GM23338 (cell line): ENCODE measurements around the gene PPP1R16B. TPM values are rescaled to one million over a fixed set of nuclear protein-coding genes. Genes with fewer than 3 reads are reported as not detected.

Source experiments
- ATAC-seq: fragments of 200-7000 bp; cut with Tn5 transposase; 3 replicates; pipeline ENCODE4 v1.9.1; 2020
- DNase-seq: peaks from one replicate; pipeline ENCODE4 v3.0.0-alpha.2; 2015; ENCODE audit warnings: low spot score
- H2AFZ ChIP-seq: fragments of 200-600 bp; sonication (generic); 2 replicates; pipeline ENCODE4 v1.8.0; 2016; ENCODE audit warnings: antibody characterized with exemption, mild to moderate bottlenecking, moderate library complexity
- H3F3A ChIP-seq: fragments of 200-600 bp; sonication (generic); replicated peaks from 2 replicates; pipeline ENCODE4 v1.8.0; 2017; ENCODE audit warnings: antibody characterized with exemption, mixed run types, low read depth
- H3K27ac ChIP-seq: fragments of 200-600 bp; sonication (generic); 2 replicates; pipeline ENCODE4 v1.6.1; 2016; ENCODE audit warnings: low read depth
- H3K27me3 ChIP-seq: fragments of 200-600 bp; sonication (generic); 2 replicates; pipeline ENCODE4 v1.8.0; 2016; ENCODE audit warnings: mild to moderate bottlenecking, mixed run types, moderate library complexity; ENCODE audit not compliant: insufficient read depth
- H3K36me3 ChIP-seq: fragments of 200-600 bp; sonication (generic); 2 replicates; pipeline ENCODE4 v1.8.0; 2016; ENCODE audit warnings: mild to moderate bottlenecking; ENCODE audit not compliant: insufficient read depth
- H3K4me1 ChIP-seq: fragments of 200-600 bp; sonication (generic); 2 replicates; pipeline ENCODE4 v1.8.0; 2016; ENCODE audit warnings: mild to moderate bottlenecking, moderate library complexity; ENCODE audit not compliant: insufficient read depth
- H3K4me2 ChIP-seq: fragments of 200-600 bp; sonication (generic); 2 replicates; pipeline ENCODE4 v1.7.1; 2017; ENCODE audit warnings: mixed run types
- H3K4me3 ChIP-seq: fragments of 200-600 bp; sonication (generic); 2 replicates; pipeline ENCODE4 v1.6.1; 2016; ENCODE audit warnings: mixed run types
- H3K79me2 ChIP-seq: fragments of 200-600 bp; sonication (generic); replicated peaks from 2 replicates; pipeline ENCODE4 v1.8.0; 2017; ENCODE audit warnings: mild to moderate bottlenecking; ENCODE audit not compliant: insufficient read depth
- H3K9me2 ChIP-seq: fragments of 200-600 bp; sonication (generic); 2 replicates; pipeline ENCODE4 v1.8.0; 2017; ENCODE audit not compliant: insufficient read depth
- H4K20me1 ChIP-seq: fragments of 200-600 bp; sonication (generic); replicated peaks from 2 replicates; pipeline ENCODE4 v1.8.0; 2017; ENCODE audit warnings: mild to moderate bottlenecking; ENCODE audit not compliant: insufficient read depth
- H3K27ac Mint-ChIP-seq: 2 replicates; pipeline ENCODE4 v1.8.0; 2020; ENCODE audit warnings: inconsistent platforms, mild to moderate bottlenecking, moderate library complexity, mixed read lengths
- H3K27me3 Mint-ChIP-seq: 3 replicates; pipeline ENCODE4 v1.8.0; 2022; ENCODE audit warnings: low read depth, mild to moderate bottlenecking, moderate library complexity, mixed read lengths, inconsistent platforms; ENCODE audit not compliant: insufficient read depth, poor library complexity
- H3K36me3 Mint-ChIP-seq: 3 replicates; pipeline ENCODE4 v1.8.0; 2021; ENCODE audit warnings: low read depth, mild to moderate bottlenecking, inconsistent platforms, moderate library complexity, mixed read lengths
- H3K4me1 Mint-ChIP-seq: 3 replicates; pipeline ENCODE4 v1.8.0; 2020; ENCODE audit warnings: mild to moderate bottlenecking, inconsistent platforms, mixed read lengths
- H3K4me3 Mint-ChIP-seq: 3 replicates; pipeline ENCODE4 v1.8.0; 2021; ENCODE audit warnings: moderate library complexity, mild to moderate bottlenecking, inconsistent platforms, mixed read lengths
- H3K9me3 Mint-ChIP-seq: 3 replicates; pipeline ENCODE4 v1.8.0; 2020; ENCODE audit warnings: moderate library complexity, mild to moderate bottlenecking, inconsistent platforms, mixed read lengths
- CREB1 ChIP-seq: fragments of 250-450 bp; sonication (Bioruptor Pico); IDR thresholded peaks from 2 replicates; pipeline ENCODE4 v1.5.0; 2020; ENCODE audit warnings: low read depth, mild to moderate bottlenecking, moderate library complexity
- EZH2 ChIP-seq: fragments of 200-600 bp; sonication (generic); IDR thresholded peaks from one replicate; pipeline ENCODE4 v1.8.0; 2017; ENCODE audit warnings: antibody characterized with exemption, mild to moderate bottlenecking, low read depth; ENCODE audit not compliant: unreplicated experiment
- JUNB ChIP-seq: IDR thresholded peaks from one replicate; pipeline ENCODE4 v1.6.1; 2016; ENCODE audit warnings: antibody characterized with exemption; ENCODE audit not compliant: unreplicated experiment
- NANOG ChIP-seq: IDR thresholded peaks from 2 replicates; pipeline ENCODE4 v1.6.1; 2016; ENCODE audit warnings: antibody characterized with exemption, borderline replicate concordance
- POLR2AphosphoS5 ChIP-seq: IDR thresholded peaks from 2 replicates; pipeline ENCODE4 v1.6.1; 2016; ENCODE audit warnings: antibody characterized with exemption, low read depth
- STAT1 ChIP-seq: IDR thresholded peaks from one replicate; pipeline ENCODE4 v1.6.1; 2016; ENCODE audit warnings: antibody characterized with exemption; ENCODE audit not compliant: unreplicated experiment
- ZNF114 ChIP-seq: fragments of 250-450 bp; sonication (Bioruptor Pico); IDR thresholded peaks from 2 replicates; pipeline ENCODE4 v1.5.0; 2020; ENCODE audit warnings: mild to moderate bottlenecking, moderate library complexity
- ZNF331 ChIP-seq: fragments of 250-450 bp; sonication (Bioruptor Pico); IDR thresholded peaks from 2 replicates; pipeline ENCODE4 v1.5.0; 2020; ENCODE audit warnings: low read depth, mild to moderate bottlenecking, moderate library complexity
- polyA plus RNA-seq: library from polyadenylated mRNA; unstranded; fragments of >200 nt; fragmentation: Nextera tagmentation; extraction: Ambion mirVana; gene quantifications from 2 replicates; pipeline ENCODE4 v1.2.1, GENCODE V29; 2016
- total RNA-seq: library from RNA; depleted of rRNA; stranded (reverse); fragments of >200 nt; shearing (Covaris generic); gene quantifications from 2 replicates; pipeline ENCODE4 v1.2.3, GENCODE V29; 2014
- TF ChIP-seq, protein P1 (sequence below): IDR thresholded peaks from one replicate; pipeline ENCODE4 v1.6.1; 2018; ENCODE audit warnings: antibody characterized with exemption; ENCODE audit not compliant: unreplicated experiment
- TF ChIP-seq, protein P2 (sequence below), 2 experiments: fragments of 200-600 bp in 1 of 2; sonication (generic) in 1 of 2; conservative IDR thresholded peaks; 2 replicates each; pipeline versions ENCODE4 v1.5.1 to v1.6.1; 2016 to 2017; ENCODE audit warnings: antibody characterized with exemption in 2 of 2, low read depth in 2 of 2, mild to moderate bottlenecking in 2 of 2, moderate library complexity in 1 of 2
- TF ChIP-seq, protein P3 (sequence below): fragments of 250-450 bp; sonication (Bioruptor Pico); IDR thresholded peaks from 2 replicates; pipeline ENCODE4 v1.5.0; 2020; ENCODE audit warnings: mild to moderate bottlenecking, moderate library complexity

PPP1R16B gene
- total and polyA plus RNA-seq, 2 experiments from 2014 or later, result 1.6 to 11.5 TPM

DNA sequence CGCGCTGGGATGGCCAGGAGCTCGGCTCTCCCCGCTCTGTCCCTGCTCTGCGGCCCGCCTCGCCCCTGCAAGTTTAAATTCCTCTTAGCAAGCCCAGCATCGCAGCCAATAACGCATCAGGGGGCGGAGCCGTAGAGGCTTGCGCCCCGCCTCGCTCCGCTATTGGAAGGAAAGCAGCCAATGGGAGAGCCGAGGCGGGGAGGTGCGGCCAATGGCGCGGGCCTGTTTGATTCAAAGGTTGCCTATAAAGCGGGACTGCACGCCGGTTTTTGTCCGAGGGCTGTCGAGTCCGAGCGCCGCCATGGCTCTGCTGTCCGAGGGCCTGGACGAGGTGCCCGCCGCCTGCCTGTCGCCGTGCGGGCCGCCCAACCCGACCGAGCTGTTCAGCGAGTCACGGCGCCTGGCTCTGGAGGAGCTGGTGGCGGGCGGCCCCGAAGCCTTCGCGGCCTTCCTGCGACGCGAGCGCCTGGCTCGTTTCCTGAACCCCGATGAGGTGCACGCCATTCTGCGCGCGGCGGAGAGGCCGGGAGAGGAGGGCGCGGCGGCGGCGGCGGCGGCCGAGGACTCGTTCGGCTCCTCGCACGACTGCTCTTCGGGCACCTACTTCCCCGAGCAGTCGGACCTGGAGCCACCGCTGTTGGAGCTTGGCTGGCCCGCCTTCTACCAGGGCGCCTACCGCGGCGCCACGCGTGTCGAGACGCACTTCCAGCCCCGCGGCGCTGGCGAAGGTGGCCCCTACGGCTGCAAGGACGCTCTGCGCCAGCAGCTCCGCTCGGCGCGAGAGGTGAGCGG lies 120.8 kb downstream of the PPP1R16B start, which contains the start of gene FAM83D:
FAM83D (plus strand) TSS at position 276 of the 792 bp plus-strand sequence; CDS start at position 302, 26 bp downstream.
- Histone ChIP-seq H3K27me3 (no peaks in the 10 kb centered on the region), H3K4me3 (peak within 1 kb of the TSS; percentile 94), H3K27ac (no peak within 1 kb of the TSS), H3K4me2 (peak within 1 kb of the TSS; percentile 99), H3K79me2 (peaks cover 48% of the 10 kb centered on the region), H3K9me2 (no peaks in the 10 kb centered on the region), H3F3A (no peaks in the 10 kb centered on the region), H4K20me1 (peaks cover 38% of the 10 kb centered on the region), H3K4me1 (peaks cover 22% of the 10 kb centered on the region), H2AFZ (no peak within 1 kb of the TSS), H3K36me3 (no peaks in the 10 kb centered on the region; the same call in 1 of the 2 replicates)
- peaks cover 19% of the 10 kb centered on the region for H3K36me3 Mint-ChIP-seq
- TF ChIP-seq, protein P1, sequence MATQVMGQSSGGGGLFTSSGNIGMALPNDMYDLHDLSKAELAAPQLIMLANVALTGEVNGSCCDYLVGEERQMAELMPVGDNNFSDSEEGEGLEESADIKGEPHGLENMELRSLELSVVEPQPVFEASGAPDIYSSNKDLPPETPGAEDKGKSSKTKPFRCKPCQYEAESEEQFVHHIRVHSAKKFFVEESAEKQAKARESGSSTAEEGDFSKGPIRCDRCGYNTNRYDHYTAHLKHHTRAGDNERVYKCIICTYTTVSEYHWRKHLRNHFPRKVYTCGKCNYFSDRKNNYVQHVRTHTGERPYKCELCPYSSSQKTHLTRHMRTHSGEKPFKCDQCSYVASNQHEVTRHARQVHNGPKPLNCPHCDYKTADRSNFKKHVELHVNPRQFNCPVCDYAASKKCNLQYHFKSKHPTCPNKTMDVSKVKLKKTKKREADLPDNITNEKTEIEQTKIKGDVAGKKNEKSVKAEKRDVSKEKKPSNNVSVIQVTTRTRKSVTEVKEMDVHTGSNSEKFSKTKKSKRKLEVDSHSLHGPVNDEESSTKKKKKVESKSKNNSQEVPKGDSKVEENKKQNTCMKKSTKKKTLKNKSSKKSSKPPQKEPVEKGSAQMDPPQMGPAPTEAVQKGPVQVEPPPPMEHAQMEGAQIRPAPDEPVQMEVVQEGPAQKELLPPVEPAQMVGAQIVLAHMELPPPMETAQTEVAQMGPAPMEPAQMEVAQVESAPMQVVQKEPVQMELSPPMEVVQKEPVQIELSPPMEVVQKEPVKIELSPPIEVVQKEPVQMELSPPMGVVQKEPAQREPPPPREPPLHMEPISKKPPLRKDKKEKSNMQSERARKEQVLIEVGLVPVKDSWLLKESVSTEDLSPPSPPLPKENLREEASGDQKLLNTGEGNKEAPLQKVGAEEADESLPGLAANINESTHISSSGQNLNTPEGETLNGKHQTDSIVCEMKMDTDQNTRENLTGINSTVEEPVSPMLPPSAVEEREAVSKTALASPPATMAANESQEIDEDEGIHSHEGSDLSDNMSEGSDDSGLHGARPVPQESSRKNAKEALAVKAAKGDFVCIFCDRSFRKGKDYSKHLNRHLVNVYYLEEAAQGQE, result no peak
- TF ChIP-seq, protein P2, sequence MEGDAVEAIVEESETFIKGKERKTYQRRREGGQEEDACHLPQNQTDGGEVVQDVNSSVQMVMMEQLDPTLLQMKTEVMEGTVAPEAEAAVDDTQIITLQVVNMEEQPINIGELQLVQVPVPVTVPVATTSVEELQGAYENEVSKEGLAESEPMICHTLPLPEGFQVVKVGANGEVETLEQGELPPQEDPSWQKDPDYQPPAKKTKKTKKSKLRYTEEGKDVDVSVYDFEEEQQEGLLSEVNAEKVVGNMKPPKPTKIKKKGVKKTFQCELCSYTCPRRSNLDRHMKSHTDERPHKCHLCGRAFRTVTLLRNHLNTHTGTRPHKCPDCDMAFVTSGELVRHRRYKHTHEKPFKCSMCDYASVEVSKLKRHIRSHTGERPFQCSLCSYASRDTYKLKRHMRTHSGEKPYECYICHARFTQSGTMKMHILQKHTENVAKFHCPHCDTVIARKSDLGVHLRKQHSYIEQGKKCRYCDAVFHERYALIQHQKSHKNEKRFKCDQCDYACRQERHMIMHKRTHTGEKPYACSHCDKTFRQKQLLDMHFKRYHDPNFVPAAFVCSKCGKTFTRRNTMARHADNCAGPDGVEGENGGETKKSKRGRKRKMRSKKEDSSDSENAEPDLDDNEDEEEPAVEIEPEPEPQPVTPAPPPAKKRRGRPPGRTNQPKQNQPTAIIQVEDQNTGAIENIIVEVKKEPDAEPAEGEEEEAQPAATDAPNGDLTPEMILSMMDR (conservative IDR thresholded peaks at IDR 0.05; ENCODE audit: low read depth in 2 of 2), result no peak
- TF ChIP-seq ZNF331 (CRISPR knock-in tag) (no peak), JUNB (no peak), CREB1 (CRISPR knock-in tag) (0 out of 2 replicates have a peak, but pooled peaks have one; percentile 0), EZH2 (no peak), NANOG (no peak), POLR2AphosphoS5 (peak; percentile 98), ZNF114 (CRISPR knock-in tag) (no peak), STAT1 (no peak)
- TF ChIP-seq, protein P3, sequence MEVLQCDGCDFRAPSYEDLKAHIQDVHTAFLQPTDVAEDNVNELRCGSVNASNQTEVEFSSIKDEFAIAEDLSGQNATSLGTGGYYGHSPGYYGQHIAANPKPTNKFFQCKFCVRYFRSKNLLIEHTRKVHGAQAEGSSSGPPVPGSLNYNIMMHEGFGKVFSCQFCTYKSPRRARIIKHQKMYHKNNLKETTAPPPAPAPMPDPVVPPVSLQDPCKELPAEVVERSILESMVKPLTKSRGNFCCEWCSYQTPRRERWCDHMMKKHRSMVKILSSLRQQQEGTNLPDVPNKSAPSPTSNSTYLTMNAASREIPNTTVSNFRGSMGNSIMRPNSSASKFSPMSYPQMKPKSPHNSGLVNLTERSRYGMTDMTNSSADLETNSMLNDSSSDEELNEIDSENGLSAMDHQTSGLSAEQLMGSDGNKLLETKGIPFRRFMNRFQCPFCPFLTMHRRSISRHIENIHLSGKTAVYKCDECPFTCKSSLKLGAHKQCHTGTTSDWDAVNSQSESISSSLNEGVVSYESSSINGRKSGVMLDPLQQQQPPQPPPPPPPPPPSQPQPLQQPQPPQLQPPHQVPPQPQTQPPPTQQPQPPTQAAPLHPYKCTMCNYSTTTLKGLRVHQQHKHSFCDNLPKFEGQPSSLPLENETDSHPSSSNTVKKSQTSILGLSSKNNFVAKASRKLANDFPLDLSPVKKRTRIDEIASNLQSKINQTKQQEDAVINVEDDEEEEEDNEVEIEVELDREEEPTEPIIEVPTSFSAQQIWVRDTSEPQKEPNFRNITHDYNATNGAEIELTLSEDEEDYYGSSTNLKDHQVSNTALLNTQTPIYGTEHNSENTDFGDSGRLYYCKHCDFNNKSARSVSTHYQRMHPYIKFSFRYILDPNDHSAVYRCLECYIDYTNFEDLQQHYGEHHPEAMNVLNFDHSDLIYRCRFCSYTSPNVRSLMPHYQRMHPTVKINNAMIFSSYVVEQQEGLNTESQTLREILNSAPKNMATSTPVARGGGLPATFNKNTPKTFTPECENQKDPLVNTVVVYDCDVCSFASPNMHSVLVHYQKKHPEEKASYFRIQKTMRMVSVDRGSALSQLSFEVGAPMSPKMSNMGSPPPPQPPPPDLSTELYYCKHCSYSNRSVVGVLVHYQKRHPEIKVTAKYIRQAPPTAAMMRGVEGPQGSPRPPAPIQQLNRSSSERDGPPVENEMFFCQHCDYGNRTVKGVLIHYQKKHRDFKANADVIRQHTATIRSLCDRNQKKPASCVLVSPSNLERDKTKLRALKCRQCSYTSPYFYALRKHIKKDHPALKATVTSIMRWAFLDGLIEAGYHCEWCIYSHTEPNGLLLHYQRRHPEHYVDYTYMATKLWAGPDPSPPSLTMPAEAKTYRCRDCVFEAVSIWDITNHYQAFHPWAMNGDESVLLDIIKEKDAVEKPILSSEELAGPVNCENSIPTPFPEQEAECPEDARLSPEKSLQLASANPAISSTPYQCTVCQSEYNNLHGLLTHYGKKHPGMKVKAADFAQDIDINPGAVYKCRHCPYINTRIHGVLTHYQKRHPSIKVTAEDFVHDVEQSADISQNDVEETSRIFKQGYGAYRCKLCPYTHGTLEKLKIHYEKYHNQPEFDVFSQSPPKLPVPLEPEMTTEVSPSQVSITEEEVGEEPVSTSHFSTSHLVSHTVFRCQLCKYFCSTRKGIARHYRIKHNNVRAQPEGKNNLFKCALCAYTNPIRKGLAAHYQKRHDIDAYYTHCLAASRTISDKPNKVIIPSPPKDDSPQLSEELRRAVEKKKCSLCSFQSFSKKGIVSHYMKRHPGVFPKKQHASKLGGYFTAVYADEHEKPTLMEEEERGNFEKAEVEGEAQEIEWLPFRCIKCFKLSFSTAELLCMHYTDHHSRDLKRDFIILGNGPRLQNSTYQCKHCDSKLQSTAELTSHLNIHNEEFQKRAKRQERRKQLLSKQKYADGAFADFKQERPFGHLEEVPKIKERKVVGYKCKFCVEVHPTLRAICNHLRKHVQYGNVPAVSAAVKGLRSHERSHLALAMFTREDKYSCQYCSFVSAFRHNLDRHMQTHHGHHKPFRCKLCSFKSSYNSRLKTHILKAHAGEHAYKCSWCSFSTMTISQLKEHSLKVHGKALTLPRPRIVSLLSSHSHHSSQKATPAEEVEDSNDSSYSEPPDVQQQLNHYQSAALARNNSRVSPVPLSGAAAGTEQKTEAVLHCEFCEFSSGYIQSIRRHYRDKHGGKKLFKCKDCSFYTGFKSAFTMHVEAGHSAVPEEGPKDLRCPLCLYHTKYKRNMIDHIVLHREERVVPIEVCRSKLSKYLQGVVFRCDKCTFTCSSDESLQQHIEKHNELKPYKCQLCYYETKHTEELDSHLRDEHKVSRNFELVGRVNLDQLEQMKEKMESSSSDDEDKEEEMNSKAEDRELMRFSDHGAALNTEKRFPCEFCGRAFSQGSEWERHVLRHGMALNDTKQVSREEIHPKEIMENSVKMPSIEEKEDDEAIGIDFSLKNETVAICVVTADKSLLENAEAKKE (CRISPR knock-in tag), result no peak
- peak within 1 kb of the TSS; percentile 90 for H3K4me3 Mint-ChIP-seq
- ATAC-seq (peak; percentile 90), DNase-seq (peak; percentile 100)
- peaks cover 22% of the 10 kb centered on the region for H3K4me1 Mint-ChIP-seq
- peaks cover 10% of the 10 kb centered on the region for H3K27me3 Mint-ChIP-seq
- H3K9me3 Mint-ChIP-seq, result no peaks in the 10 kb centered on the region
- H3K27ac Mint-ChIP-seq, result no peak within 1 kb of the TSS
